ENCODE results near the gene SREBF1.
A peak's percentile ranks its signal among the peaks of the same experiment; 100 is the strongest.

Gene SREBF1

DNA sequence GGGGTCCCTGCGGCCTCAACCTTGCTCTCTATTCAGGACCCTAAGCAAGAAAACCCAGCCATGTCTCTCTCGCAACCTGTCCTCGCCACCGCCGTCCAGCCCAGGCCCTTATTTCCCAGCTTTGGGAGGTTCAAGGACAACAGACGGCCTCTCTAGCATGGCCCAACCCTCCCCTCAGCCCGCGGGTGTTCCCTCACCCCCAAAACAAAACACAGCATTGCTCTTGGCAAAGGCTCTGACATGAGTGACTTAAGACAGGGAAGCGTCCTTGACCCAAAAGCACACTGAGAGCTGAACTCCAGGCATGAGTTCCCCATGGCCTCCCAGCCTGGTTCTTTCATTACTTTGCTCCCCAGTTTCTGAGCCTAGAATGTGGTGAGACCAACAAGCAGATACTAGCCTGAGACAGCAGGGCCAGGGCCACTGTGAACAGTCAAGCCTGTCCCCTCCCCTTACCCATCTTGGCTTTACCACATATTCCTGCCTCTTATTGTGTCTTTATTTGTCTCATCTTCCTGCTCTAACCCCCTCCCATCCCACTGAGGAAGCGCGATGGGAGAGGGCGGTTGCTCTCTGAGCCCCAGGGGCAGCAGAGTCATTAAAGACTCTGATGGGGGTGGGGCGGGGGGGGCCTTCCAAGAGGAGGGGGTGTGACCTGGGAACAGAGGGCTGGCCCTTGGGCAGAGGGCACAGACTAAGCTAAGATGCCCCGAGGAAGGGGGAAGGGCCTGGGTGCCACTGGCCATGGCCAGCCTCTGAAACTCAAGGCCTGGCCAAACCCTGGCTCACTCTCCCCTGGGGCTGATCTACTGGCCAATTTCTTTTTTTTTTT is 11.8 kb downstream of the SREBF1 start:
- DNase-seq (ENCODE audit: low read depth) = no peak

DNA sequence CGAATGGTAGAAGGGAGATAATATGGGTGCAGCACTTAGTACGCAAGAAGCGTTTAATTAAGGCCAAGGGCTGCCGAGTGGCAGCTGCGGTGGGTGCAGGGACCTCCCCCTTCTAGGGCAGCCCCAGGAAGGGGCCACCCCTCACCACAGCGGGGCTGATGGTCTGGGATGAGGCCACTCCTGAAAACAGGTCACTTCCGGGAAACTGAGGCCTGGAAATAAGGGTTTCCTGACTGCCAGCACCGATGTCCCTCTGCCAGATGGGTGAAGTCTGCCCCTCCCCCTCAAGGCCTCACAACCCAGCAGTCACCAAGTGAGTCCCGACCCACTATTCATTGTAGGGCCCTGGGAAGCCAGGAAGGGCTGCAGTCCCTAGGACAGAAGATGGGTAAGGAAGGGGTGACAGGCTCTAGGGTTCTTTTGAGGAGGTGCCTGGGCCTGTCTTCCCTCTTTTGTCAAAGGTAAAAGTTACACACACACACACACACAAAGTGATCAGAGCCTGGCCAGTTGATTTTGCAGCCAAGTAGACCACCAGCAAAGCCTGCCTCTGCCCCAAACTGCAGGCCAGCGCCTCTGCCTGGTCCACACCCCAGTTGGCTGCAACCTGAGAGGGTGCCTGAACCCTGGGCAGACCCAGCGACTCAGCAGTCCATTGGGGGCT is 12.5 kb downstream of the SREBF1 start:
- no peak for DNase-seq (ENCODE audit: low read depth)

DNA sequence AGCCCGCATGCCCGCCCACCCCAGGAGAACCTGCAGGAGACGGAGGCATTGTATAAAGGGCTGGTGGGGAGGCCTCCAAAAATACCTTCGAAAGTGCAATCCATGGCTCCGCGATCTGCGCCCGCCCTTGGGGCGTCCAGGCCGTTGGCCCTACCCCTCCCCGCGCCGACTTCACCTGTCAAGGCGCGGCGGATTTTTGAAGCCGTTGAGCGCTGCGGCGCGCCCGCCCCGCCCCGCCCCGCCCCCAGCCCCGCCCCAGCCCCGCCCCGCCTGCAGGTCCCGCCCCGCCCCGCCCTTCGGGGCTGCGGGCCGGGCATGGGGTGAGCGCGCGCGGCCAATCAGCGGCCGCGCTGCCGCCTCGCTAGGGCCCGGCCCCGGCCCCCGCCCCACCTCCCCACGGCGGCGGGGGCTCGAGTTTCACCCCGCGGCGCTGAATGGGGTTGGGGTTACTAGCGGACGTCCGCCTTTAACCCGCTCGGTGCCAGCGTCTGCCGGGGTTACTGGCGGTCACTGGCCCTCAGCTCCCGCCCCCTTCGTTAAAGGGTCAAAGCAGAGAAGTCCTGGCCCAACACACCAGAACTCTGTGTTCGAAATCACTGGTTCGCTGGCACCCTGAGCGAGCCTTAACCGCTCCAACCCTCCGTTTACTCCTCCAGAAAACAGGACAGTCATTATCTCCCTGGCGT is 13.2 kb downstream of the SREBF1 start:
- DNase-seq (ENCODE audit: low read depth) = peak; percentile 48

DNA sequence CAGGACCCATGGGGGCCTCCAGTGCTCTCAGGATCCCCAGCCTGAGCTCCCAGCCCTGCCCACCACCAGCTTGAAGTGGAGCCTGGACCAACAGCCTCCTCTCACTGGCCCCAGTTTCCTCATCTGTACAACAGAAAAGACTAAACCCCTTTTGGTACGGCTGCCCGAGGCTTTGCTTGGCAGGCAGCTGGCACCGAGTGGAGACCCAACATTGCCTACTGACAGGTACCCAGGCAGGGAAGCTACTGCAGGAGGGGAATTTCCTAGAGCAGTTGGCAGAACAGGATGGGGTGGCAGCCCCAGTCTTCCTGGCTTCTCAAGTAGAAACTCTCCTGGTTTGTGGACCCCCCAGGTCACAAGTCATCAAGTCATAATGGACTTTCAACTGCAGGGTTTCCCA is 14.2 kb downstream of the SREBF1 start:
- no peak for DNase-seq (ENCODE audit: low read depth)

GRCh38 chr17:17822189-17822588 is 14.6 kb downstream of the SREBF1 start:
- no peak for DNase-seq (ENCODE audit: low read depth)

DNA sequence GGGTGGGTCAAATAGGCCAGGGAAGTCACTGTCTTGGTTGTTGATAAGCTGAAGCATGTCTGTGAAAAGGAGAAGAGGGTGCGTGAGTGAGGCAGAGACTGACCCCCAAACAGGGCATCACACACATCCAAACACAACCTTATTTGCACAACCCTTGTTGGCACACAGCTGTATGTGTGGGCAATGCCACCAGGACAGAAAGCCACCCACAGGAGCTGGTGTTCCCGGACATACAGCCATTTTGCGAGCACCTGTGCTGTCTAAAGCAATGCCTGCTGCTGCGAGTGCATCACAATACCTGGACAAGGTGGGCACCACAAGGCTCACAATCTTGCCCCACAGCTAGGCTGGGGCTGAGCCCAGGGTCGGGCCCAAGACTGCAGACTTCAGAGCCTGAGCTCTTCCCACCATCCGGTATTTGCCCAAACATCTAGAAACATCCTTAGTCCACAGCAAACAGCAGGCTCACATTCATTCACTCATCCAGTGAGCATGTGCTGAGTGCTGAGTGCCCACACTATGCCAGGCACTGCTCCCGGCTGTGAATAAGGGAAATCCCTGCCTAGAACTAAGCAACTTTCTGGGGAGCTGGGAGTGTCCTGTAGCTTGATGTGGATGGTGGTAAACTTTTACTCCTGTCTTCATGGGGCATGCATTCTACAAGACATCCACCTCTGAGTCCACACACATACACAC is 16.2 kb downstream of the SREBF1 start:
- DNase-seq (ENCODE audit: low read depth) = no peak

GRCh38 chr17:17820046-17820445 is 16.7 kb downstream of the SREBF1 start:
- DNase-seq (ENCODE audit: low read depth) = no peak

GRCh38 chr17:17819561-17819995 is 17.2 kb downstream of the SREBF1 start:
- peak; percentile 30 for DNase-seq (ENCODE audit: low read depth)

GRCh38 chr17:17819111-17819510 is 17.7 kb downstream of the SREBF1 start:
- DNase-seq (ENCODE audit: low read depth) = no peak

GRCh38 chr17:17818088-17818526 is 18.7 kb downstream of the SREBF1 start:
- DNase-seq (ENCODE audit: low read depth) = no peak

- no peak for DNase-seq (ENCODE audit: low read depth)
These were observed 19.2 kb downstream of the SREBF1 start for GRCh38 chr17:17817552-17817947.

DNA sequence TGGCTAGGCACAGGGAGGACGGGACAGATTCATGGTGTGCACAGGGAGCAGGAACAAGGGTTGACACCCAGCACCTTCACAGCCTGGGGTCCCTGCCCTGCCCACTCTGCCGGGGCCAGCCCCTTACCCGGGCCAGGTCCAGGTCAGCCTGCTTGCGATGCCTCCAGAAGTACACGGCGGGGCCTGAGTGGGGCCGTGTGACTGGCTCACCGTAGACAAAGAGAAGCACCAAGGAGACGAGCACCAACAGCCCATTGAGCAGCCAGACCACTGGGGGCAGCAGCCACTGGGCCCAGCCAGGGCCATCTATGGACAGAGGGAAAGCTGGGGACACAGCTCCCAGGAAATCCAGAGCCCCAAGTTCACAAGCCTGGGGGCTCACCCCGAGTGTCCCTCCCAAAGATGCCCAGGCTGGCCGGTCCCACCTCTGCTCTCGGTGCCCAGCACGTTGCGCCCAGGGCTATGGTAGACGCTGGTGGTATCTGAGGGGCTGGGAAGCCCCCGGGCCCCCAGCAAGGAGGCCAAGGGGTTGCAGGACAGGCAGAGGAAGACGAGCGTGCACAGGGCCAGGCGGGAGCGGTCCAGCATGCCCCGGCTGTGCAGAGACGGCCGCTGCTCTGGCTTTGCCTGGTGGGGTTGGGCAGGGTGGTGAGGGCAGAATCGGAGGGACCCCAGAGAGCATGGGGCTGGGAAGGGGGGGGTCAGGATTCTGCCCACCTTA is 19.8 kb downstream of the SREBF1 start:
- no peak for DNase-seq (ENCODE audit: low read depth)

DNA sequence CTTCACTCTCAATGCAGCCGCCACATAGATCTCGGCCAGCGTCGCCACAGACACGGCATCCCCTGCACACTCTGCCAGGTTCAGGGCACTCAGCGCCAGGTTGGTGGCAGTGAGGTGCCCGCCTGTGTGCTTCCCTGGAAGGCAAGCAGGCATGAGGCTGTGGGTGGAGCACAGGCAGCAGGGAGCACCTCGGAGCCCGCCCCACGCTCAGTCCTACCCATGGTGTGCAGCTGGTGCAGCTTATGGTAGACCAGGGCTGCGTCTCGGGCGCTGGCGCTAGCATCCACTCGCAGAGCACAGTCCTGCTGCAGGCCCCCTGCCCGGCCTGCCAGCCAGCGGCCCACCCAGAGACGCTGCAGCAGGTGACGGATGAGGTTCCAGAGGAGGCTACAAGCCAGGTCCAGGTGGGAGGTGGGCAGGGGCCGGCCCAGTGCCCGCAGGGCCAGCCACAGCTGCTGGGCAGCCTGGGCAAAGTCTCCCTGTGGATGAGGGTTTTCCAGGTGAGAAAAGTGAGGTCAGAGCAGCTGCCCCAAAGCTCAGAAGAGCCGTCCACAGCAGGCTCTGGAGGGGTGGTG is 20.5 kb downstream of the SREBF1 start:
- no peak for DNase-seq (ENCODE audit: low read depth)

- no peak for DNase-seq (ENCODE audit: low read depth)
These were observed 21.2 kb downstream of the SREBF1 start for GRCh38 chr17:17815436-17816200.

DNA sequence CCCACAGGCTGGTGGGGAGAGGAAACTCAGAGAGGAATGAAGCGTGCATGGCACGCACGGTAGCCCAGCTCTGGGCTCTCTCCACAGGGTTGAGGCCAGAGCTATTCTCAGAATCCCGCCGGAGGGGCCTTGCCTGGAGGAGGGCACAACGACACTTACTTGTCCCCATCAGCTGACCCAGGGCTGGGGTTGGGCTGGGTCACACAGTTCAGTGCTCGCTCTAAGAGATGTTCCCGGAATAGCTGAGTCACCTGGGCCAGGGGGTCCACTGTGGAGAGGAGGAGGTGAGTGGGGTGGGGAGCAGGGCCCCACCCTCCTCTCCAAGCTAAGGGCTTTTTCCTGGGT is 21.8 kb downstream of the SREBF1 start:
- no peak for DNase-seq (ENCODE audit: low read depth)

DNA sequence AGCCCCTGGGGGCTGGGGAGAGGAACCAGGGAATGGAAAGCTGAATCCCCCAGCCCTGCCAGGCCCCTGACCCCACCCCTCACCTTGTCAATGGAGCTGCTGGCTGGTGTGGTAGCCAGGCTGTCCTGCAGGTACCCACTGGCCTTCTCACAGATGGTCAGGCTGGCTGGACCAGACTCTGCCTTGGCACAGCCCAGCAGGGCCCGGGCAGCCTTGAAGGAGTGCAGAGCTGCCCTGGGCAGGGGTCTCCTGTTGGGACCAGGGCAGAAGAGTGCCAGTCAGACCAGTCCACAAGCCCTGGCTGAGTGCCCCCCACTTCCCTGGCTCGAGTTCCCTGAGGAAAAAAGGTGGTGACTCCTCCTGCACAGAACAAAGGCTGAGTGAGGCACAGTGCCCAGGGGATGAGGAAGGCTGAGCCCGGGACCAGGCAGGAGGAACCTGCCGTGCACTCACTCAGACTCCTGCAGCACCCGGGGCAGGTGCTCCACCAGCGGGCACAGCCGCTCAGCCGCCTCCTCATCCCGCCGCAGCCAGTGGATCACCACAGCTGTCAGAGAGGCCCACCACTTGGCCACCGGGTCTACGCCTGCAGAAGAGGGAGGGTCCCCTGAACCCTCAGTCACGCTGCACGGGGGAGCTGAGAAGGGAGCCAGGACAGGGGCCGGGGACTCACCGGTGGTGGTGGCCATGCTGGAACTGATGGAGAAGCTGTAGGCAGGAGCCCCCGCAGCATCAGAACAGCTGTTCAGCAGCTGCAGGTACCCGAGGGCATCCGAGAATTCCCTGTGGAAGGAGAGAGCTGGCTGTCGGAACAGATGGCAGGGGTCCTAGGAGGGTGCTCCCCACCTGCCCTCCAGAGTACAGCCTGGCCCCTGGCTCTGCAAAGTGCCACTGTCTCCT is 22.4 kb downstream of the SREBF1 start:
- no peak for DNase-seq (ENCODE audit: low read depth)

DNA sequence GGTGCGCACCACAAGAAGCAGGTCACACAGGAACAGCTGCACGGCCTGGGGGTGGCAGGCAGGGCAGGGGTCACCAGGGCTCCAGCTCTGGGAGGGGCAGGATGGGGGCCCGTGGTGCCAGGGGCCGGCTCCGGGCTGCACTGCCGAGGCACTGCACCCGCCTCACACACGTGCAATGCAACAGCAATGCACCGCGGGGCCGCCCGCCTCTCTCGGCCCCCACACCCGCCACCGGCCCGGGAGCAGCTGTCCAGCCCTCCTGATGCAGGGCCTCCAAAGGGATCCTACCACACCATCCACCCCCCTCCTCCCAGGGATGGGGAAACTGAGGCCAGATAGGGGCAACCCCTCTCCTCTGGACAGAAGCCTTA is 23.1 kb downstream of the SREBF1 start:
- DNase-seq (ENCODE audit: low read depth) = no peak

DNA sequence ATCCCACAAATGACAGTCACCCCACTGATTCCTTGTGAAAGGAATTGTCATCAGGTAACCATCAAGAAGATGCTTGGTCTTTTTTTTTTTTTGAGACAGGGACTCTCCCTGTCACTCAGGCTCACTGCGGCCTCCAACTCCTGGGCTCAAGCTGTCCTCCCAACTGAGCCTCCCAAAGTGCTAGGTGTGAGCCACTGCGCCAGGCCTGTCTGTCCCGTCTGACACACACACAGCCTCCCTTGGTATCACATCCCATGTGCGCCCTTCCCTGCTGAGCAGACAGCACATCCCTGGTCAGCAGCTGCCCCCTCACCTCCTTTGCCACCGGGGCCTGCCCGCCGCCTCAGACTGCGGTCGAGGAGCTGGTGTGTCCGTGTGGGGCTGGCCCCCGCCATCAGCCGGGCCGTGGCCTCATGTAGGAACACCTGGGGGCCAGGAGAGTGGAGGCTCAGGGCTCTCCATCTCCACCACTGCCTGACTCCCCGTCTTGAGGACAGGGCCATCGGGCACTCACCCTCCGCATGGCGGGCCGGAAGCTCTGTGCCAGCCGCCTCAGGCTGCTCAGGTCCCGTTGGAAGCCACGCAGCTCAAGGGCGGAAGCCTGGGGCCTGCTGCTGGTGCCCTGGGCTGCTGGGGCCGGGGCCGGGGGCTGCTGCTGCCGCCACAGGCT is 23.6 kb downstream of the SREBF1 start:
- DNase-seq (ENCODE audit: low read depth) = no peak
